HFFc6 (cell line): ENCODE data around the gene RBM17. TPM values are rescaled to one million over a fixed set of nuclear protein-coding genes. Genes with fewer than 3 reads are reported as not detected.

ENCODE experiments used
- DNase-seq: peaks from one replicate; pipeline ENCODE4 v3.0.0-alpha.2; 2018
- H3K27ac Mint-ChIP-seq: 2 replicates; pipeline ENCODE4 v1.8.0; 2020; ENCODE audit warnings: mild to moderate bottlenecking, mixed read lengths
- H3K27me3 Mint-ChIP-seq: 2 replicates; pipeline ENCODE4 v1.8.0; 2021; ENCODE audit warnings: mild to moderate bottlenecking, moderate library complexity, mixed read lengths; ENCODE audit not compliant: insufficient read depth
- H3K36me3 Mint-ChIP-seq: 2 replicates; pipeline ENCODE4 v1.8.0; 2021; ENCODE audit warnings: low read depth, mixed read lengths
- H3K4me1 Mint-ChIP-seq: 2 replicates; pipeline ENCODE4 v1.8.0; 2020; ENCODE audit warnings: low read depth, mixed read lengths
- H3K4me3 Mint-ChIP-seq: 2 replicates; pipeline ENCODE4 v1.8.0; 2020; ENCODE audit warnings: mild to moderate bottlenecking, moderate library complexity, mixed read lengths
- H3K9me3 Mint-ChIP-seq: 2 replicates; pipeline ENCODE4 v1.8.0; 2020; ENCODE audit warnings: mild to moderate bottlenecking, mixed read lengths
- CTCF ChIP-seq: fragments of 200-600 bp; sonication (generic); IDR thresholded peaks from 2 replicates; pipeline ENCODE4 v1.5.0; 2021; ENCODE audit warnings: antibody characterized with exemption, mild to moderate bottlenecking
- total RNA-seq, 6 experiments: library from RNA; stranded (reverse); fragmentation: NEBNext Ultra II Directional; extraction: Animal tissue kit (Norgen Biotek cat#: 25700); gene quantifications; 2 replicates in 1 of 6; 3 replicates in 5 of 6; pipeline ENCODE4 v1.2.3, GENCODE V29; 2021

The RBM17 gene
- total RNA-seq, 6 experiments from 2014 or later = 53.4 to 75.2 (median 66.3) TPM

GRCh38 chr10:6045314-6045848 is 43.5 kb upstream of the RBM17 start:
- no peak for TF ChIP-seq CTCF
- Mint-ChIP-seq H3K27me3 (peaks cover 28% of the 10 kb centered on the region), H3K36me3 (no peaks in the 10 kb centered on the region), H3K9me3 (no peaks in the 10 kb centered on the region), H3K4me3 (no peak overlapping the region), H3K4me1 (peaks cover under 1% of the 10 kb centered on the region), H3K27ac (no peak overlapping the region)
- DNase-seq = no peak

GRCh38 chr10:6045878-6046772 is 42.7 kb upstream of the RBM17 start:
- Mint-ChIP-seq H3K36me3 (no peaks in the 10 kb centered on the region), H3K27ac (no peak overlapping the region), H3K4me1 (peaks cover 8% of the 10 kb centered on the region), H3K9me3 (no peaks in the 10 kb centered on the region), H3K4me3 (no peak overlapping the region), H3K27me3 (peaks cover 28% of the 10 kb centered on the region)
- DNase-seq = no peak
- no peak for TF ChIP-seq CTCF

GRCh38 chr10:6046773-6047611 is 41.8 kb upstream of the RBM17 start:
- Mint-ChIP-seq H3K36me3 (no peaks in the 10 kb centered on the region), H3K27ac (no peak overlapping the region), H3K4me3 (no peak overlapping the region), H3K9me3 (no peaks in the 10 kb centered on the region), H3K27me3 (peaks cover 28% of the 10 kb centered on the region), H3K4me1 (peaks cover 10% of the 10 kb centered on the region)
- no peak for DNase-seq
- TF ChIP-seq CTCF = no peak

GRCh38 chr10:6047847-6048246 is 41.0 kb upstream of the RBM17 start:
- H3K9me3 Mint-ChIP-seq = no peaks in the 10 kb centered on the region
- H3K27ac Mint-ChIP-seq = no peak overlapping the region
- no peak for DNase-seq
- no peak for TF ChIP-seq CTCF
- H3K4me3 Mint-ChIP-seq = no peak overlapping the region
- peaks cover 10% of the 10 kb centered on the region for H3K4me1 Mint-ChIP-seq
- peaks cover 28% of the 10 kb centered on the region for H3K27me3 Mint-ChIP-seq
- H3K36me3 Mint-ChIP-seq = no peaks in the 10 kb centered on the region

GRCh38 chr10:6048281-6049030 is 40.4 kb upstream of the RBM17 start:
- no peak overlapping the region for H3K27ac Mint-ChIP-seq
- peaks cover 10% of the 10 kb centered on the region for H3K4me1 Mint-ChIP-seq
- no peaks in the 10 kb centered on the region for H3K9me3 Mint-ChIP-seq
- H3K27me3 Mint-ChIP-seq = peaks cover 23% of the 10 kb centered on the region
- no peak overlapping the region for H3K4me3 Mint-ChIP-seq
- TF ChIP-seq CTCF = no peak
- no peaks in the 10 kb centered on the region for H3K36me3 Mint-ChIP-seq
- DNase-seq = no peak
